RKO (cell line): ENCODE data around the gene SS18.

Experiments
- DNase-seq: peaks from one replicate; pipeline ENCODE4 v3.0.0-alpha.2; 2016; ENCODE audit warnings: low spot score

The SS18 gene

DNA sequence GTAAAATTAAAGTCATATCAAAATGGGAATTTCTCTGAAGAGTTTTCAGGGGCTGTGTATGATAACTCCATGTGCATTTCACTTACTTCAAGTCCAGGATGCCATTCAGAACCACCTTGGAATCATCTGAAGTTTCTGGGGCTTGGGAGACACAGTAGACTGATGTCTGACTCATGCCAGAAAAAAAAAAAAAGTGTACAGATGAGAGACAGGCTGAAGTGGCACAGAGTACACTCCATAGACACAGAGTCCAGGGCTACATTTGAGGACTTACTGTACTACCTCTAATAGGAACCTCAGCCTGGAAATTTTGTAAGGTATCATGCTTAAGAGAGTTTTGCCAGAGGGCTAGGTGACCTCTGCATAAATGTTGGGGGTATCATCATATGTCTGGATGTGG lies 92.0 kb downstream of the SS18 start:
- no peak for DNase-seq

DNA sequence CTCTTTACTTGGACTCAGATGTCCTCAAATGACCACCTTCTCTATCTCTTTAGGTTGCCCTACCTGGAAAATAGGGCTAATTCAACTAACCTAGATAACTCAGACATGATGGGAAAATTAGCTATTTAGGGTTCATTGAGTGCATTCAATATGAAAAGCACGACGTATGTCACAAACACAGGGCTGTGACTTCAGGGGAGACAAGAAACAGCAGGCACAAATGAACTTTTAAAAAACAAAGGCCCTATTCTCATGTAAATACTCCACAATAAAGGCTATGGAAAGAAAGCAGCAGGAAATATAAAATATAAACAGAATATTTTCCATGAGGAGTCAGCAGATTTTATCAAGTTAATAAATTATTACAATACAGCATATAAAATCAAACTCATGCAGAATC lies 97.8 kb downstream of the SS18 start:
- DNase-seq, result no peak

DNA sequence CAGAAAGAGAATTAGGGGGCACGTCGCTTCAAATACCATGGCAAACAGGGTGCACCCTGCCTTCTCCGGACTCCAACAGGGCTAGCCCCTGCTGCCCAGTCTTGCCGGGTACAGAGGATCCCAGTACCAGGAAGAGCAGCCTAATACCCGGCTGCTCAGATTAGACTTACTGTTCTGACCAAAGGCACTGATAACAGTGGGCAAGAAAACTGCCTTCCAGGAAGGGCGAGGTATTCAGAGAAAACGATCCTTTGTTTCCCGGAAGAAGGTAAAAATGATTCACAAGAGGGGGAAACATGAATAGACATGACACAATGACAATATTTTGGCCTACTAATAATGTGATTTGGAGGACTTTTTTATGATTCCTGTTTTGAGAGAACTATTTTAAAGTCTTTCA lies 99.9 kb downstream of the SS18 start:
- no peak for DNase-seq

DNA sequence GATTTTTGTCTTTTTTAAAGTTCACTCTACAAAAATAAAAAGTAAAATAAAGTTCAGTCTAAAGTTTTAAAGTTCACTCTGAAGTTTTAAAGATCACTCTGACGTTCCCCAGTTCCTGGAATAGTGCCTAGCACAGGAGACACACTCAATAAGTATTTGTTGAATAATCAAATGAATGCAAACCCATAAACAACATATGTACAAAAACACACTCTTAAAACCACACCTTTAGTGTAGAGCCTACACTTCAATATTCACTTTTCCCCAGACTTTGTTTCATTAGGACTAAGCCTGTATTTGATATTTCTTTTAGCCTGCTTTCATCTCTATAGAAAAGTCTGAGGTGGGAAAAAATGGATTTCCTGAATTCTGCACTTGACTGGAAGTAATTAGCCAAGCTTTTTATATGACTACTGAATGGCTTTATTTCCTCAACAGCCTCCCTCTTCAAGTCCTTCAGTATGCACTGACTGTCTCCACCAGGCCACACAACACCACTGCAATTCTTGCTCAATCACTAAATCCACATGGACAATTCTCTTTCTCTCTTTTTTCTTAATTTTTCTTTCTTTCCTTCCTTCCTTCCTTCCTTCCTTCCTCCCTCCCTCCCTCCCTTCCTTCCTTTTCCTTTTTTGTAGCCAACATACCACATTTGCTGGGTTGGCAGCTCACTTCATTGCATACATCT lies 104.6 kb downstream of the SS18 start:
- no peak for DNase-seq

DNA sequence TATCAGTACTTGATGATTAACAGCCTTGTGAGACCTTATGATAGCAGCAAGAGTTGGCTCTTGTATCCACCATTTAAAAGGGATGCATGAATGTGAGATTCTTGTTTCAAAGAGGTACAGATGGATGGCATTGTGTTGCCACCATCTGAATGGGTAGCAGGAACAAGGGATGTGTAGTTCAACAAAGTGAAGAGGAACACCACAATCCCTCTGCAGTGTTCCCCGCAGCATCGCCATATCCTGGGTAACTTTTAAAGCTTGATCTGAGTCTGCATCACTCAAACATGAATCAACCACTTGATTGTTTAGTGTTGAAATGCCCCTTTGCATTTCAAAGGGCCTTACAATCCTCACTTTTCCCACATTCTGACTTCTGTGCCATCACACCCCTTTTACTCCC lies 106.7 kb downstream of the SS18 start:
- no peak for DNase-seq

DNA sequence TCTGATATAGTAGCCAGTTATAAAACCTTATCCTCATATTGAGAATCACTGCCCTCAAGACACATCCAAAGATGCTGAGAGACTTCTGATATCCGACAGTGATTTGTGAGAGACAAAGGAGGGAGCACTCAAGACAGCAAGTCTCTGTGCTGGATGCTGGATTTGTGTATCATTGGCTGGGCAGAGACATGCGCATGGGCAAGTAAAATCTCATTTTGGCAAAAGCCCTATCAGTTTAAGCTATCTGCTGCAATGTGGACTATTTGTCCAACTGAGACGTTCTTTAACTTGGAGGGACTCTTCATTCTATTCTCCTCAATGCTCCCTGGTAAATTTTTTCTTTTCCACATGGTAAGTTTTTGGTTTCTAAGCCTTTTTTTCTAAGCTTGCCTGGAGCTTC lies 107.5 kb downstream of the SS18 start:
- no peak for DNase-seq

DNA sequence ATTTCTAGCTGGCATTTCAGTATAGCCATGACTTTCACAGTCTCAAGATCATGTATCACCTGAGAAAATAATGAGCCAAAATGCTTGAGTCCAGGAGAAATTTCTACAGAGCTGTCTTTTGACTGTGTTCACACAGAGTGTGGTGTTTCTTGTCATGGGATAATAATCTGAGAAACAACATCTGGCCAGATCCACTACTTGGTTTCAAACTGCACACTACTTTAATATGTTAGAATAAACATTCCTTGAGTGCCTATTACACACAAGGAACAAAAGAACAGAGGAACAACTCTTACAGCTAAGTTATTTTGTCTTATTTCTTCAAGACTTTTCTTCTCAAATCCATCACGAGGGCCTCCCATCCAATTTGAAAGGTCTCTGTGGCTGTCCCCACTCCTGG lies 108.3 kb downstream of the SS18 start:
- DNase-seq, result no peak

DNA sequence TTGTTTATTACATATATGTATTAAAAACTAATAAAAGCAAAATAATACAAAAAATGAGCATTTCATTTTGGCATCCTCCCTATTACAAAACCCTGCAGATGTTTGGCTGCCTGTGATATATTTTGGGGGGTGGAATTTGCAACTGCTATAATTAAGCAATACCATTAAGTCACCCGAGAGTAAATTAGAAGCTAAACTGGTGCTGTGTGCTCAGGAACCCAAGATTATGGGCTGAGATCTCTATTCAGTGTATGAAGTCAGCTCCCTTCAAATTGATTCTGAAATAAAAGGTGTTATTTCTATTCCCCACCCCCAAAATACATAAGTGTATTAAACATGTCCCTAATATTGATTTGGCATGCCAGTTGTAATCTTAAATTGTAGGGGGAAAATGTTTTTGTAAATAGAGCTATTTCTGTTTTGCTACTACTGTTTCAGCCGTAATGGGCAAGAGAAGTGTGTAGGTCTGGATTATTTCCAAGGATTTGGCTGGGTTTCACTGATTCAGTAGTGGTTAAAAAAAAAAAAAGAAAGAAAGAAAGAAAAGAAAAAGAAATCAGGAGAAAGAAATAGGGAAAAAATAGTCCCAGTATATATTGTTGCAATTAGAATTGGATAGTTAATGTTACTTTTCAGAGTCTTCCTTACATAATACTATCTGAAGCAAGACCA lies 110.9 kb downstream of the SS18 start:
- no peak for DNase-seq

DNA sequence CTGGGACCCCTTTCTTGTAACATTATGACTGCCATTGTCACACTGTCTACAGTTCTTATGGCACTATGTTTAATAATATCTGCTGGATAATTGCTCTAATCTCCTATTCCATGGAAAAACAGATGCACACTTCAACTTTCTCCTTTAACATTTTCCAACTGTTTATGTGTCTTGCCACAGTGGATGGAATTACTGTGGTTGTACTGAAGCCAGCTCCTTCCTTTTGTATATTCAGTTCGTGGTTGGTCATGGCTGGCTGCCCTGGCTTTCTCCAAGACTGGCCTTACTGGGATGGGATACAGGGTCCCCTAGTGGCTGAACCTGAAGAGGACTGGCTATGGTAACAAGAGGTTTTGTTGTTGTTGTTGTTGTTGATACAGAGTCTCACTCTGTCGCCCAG lies 113.9 kb downstream of the SS18 start:
- no peak for DNase-seq

DNA sequence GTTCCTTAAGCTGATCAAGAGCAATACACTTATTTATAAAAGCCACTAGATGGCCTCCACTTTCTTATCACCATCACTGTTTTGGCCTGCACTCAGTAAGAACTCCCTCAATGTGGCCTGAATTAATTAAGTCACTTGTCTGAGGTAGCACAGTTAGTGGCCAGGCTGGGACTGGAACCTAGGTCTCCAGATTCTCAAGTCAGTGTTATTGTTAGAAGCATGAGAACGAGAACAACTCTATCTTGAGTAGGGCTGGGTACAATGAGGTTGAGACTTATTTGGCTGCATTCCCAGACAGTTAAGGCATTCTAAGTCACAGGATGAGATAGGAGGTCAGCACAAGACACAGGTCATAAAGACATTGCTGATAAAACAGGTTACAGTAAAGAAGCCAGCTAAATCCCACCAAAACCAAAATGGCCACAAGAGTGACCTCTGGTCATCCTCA lies 115.8 kb downstream of the SS18 start:
- peak; percentile 37 for DNase-seq
